Stimulated activated CD8-positive, alpha-beta memory T cell treated with anti-CD3 and anti-CD28 coated beads, Interleukin-7, amount 100 ng/mL, for 48 hours (primary cell): ENCODE data around the gene DLD.
"Not testable (repeated sequence)": the region's sequence is repeated elsewhere in the genome, so short reads cannot be mapped to it uniquely, and the experiment has no call there.

ENCODE experiments used
- DNase-seq, 2 donors: peaks; one replicate each; pipeline ENCODE4 v3.0.0-alpha.2; 2020; ENCODE audit warnings: low read depth in 1 of 2; ENCODE audit errors: extremely low read depth in 1 of 2

DLD gene

GRCh38 chr7:107913851-107914250 lies 22.9 kb downstream of the DLD start:
- DNase-seq: no peak

GRCh38 chr7:107914831-107915230 lies 23.8 kb downstream of the DLD start:
- no peak for DNase-seq

GRCh38 chr7:107915541-107915940 lies 24.6 kb downstream of the DLD start:
- no peak for DNase-seq

GRCh38 chr7:107917763-107918651 lies 27.0 kb downstream of the DLD start:
- DNase-seq: no peak

- DNase-seq: no peak
Observed at GRCh38 chr7:107918948-107919347, 28.0 kb downstream of the DLD start.

GRCh38 chr7:107920048-107920772 lies 29.2 kb downstream of the DLD start:
- DNase-seq: no peak

- DNase-seq: not testable (repeated sequence)
Observed at GRCh38 chr7:107921826-107922225, 30.8 kb downstream of the DLD start.

- no peak for DNase-seq
Observed at GRCh38 chr7:107922886-107923285, 31.9 kb downstream of the DLD start.

GRCh38 chr7:107924841-107925504 lies 34.0 kb downstream of the DLD start:
- no peak for DNase-seq

- no peak for DNase-seq
Observed at GRCh38 chr7:107926481-107926880, 35.5 kb downstream of the DLD start.

GRCh38 chr7:107931740-107932515 lies 40.9 kb downstream of the DLD start:
- no peak for DNase-seq

GRCh38 chr7:107932805-107933204 lies 41.8 kb downstream of the DLD start:
- DNase-seq: no peak

- DNase-seq: no peak
Observed at GRCh38 chr7:107933386-107934013, 42.5 kb downstream of the DLD start.

GRCh38 chr7:107934991-107935770 lies 44.2 kb downstream of the DLD start:
- no peak for DNase-seq

- no peak for DNase-seq
Observed at GRCh38 chr7:107936312-107936711, 45.3 kb downstream of the DLD start.

- DNase-seq: no peak
Observed at GRCh38 chr7:107937531-107937930, 46.5 kb downstream of the DLD start.

GRCh38 chr7:107938456-107939250 lies 47.7 kb downstream of the DLD start:
- DNase-seq: no peak

GRCh38 chr7:107939573-107940489 lies 48.8 kb downstream of the DLD start:
- DNase-seq: no peak
